Activated CD4-positive, alpha-beta T cell treated with anti-CD3 and anti-CD28 coated beads for 4 hours (primary cell): Measurements from ENCODE around the gene ZNF354C.
"Not testable (repeated sequence)": the region's sequence is repeated elsewhere in the genome, so short reads cannot be mapped to it uniquely, and the experiment has no call there.

Experiments
- DNase-seq, 2 donors: peaks; one replicate each; pipeline ENCODE4 v3.0.0-alpha.2; 2020

The ZNF354C gene

DNA sequence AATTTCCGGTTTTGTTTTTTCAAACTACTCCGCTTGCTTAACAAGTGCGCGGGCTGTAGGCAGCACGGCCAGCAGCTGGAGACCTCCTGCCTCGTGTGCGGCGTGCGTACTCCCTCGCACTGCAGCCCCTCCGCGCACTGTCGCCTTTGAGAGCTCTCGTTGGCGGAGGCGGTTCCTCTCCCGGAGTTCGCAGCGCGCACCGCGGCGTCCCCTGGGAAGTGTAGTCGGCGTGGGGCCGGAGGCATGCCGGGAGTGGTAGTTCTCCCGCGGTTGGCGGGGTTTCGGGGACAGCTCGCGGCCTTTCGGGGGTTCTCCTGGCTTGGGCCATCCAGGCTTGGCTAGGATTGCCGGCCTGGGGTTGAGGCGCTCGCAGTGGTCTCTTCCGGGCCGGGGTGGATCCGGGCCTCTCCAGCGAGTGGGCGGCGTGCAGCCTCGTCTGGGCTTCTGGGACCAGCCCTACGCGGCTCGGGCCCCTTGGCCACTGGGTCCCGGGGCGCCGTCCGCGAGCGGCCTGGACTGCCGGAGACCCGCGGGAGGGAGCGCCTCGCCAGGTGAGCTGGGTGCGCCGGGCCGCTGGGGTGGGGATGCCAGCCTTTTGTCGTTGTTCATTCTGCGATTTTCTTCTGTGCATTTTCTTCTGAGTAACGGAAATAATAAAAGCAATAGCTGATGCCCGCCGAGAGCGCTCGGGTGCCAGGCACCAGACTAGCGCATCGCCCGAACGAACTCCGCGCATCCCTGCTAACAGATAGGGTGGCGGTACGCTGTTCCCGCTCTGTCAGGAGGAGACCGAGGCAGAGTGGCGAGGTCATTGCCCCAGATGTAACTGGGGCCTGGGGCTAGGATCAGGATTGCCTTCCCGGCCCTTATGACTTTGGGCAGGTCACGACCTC lies at the start of gene ZNF354C:
TSS of gene ZNF354C (plus strand) at position 258 of the 893 bp plus-strand sequence. CDS start 1,696 bp downstream, outside the sequence.
- peak; percentile 85 to 87 for DNase-seq

DNA sequence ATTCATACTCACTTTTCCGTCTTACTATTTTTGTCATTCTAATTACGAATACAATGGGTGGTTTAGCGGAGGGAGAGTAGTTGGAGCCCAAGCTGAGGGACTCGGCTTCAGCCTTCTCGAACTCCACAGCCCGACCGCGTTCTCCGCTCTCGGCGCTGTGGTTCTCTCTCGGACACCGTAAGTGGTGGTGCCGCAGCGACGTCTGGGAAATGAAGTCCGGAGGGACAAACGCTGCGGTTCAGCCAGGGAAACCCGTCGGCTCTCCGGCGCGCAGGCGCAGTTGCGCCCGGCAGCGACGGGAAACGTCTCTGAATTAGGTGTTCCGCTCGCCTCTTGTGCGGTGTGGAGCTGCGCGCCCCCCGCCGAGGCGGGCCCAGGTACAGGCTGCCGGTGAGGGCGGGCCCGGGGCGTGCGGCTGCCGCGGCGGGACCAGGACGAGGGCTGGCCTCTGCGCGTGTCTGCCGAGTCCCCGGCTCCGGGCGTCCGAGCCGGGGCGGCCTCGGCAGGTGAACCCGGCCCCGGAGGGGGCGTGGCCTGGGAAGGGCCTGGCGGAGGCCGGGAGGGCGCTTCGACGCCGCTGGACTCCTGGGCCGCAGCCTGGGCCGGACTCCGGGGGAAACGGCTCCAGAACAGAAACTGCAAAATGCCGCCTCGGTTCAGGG lies 36.5 kb upstream of the ZNF354C start, which contains the start of gene ZNF879:
TSS of gene ZNF879 (plus strand) at position 277 of the 662 bp plus-strand sequence. CDS start 1,201 bp downstream, outside the sequence.
- peak; percentile 93 for DNase-seq

DNA sequence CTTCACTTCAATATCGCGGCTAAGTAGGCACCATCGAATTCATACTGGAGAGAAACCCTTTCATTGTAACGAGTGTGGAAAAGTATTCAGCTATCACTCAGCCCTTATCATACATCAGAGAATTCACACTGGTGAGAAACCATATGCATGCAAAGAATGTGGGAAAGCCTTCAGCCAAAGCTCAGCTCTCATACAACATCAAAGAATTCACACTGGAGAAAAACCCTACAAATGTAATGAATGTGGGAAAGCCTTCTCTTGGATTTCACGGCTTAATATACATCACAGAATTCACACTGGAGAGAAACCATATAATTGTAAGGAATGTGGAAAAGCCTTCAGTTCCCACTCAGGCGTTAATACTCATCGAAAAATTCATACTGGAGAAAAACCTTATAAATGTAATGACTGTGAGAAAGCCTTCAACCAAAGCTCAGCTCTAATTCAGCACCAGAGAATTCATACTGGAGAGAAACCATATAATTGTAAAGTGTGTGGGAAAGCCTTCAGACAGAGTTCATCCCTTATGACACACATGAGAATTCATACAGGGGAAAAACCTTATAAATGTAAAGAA lies 27.1 kb upstream of the ZNF354C start:
- DNase-seq: no peak

DNA sequence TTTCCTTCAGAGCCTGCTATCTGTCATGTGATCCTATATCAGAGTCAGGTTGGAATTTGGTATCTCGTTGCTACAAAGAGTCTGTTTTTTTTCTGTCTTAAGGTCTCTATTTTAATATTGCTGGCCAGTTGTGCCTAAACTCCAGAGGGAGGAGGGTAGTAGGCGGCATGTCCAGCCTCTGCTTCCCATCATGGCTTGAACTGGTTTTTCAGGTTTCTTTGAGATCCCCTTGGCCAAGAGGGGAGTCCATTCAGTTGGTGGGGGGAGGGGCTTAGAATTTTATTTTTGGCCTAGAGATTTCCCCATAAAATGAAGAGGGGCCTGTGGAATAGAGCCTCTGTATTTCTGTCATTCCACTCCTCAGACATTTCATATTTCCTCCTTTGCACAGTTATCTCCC lies 15.4 kb upstream of the ZNF354C start:
- DNase-seq: no peak

DNA sequence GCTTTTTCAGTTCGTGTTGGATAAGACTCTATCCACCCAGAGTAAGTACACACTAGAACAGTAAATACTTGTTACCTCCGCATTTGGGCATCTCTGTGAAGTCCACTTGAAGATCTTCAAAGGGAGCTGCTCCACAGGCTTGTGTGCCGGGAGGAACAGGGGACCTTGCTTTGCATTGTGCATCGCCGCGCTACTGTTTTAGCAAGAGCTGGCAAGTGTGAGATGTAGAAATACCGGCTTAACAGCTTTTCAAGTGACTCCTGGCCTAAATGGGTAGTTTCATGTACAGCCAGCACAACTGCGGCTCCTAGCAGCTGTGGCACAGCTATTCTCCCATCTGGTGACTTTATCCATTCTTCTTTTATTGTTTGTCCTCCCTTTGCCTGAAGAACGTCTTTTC lies 8.4 kb upstream of the ZNF354C start:
- DNase-seq: no peak

DNA sequence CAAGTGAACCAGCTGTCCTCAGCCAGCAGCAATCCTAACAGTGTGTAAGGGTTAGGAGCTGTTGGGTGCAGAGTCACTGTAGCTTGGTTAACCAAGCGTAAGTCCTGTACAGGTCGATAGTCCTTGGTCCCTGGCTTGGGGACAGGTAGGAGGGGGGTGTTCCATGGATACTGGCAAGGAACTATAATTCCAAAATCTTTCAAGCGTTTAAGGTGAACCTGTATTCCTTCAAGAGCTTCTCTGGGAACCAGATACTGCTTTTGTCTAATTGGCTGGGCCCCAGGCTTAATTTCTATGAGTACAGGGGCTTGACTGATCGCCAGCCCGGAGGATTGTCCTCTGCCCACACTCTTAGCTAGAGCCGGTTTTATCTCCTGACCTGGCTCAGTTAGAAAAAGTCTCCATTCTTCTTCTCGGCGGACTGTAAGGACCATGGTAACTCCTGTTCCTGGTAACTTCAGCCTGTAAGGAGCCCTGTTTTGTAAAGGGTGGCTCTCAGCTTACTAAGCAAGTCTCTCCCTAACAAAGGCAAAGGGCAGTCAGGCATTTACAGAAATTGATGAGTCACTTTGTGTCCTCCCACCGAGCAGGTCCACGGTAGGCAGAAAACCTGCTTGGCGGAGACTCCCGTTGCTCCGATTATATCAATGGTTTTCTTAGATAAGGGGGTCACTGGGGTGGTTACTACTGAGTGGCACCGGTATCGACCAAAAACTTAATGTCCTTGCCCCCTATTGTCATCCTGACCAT lies 6.0 kb upstream of the ZNF354C start:
- no peak for DNase-seq

DNA sequence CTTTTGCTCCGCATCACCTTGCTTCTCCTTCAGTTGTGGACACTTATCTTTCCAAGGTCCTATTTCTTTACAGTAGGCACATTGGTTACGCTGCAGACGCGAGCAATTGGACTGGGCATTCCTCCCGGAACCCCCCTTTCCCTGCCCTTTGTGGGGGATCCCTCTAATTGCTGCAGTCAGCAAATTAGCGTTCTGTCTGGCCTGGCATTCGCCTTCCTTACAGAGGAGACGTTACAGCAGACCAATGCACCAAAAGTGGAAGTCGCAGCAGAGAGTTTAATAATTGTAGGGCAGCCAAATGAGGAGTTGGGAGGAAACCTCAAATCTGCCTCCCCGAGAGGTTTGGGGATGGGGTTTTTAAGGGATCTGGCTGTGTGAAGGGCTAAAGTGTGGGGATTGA lies 5.3 kb upstream of the ZNF354C start:
- DNase-seq: no peak

DNA sequence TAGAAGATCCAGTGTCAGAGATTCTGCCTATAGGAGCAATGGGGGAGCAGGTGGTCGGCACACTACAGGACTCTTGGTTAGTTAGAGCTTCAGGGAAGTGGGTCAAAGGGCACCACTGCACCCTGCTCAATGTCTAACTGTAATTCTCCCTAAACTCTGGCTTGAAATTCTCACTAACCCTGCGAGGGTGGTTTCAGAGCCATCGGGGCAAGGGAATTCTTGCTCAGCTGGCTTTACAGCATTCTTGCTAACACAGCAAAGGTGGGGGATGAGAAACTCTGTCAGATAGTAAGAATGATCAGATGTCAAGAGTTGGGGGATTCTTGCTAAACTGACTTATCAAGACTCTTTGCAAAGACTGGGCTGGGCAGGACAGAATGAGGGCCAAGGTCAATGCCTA lies 4.7 kb upstream of the ZNF354C start:
- DNase-seq: no peak

DNA sequence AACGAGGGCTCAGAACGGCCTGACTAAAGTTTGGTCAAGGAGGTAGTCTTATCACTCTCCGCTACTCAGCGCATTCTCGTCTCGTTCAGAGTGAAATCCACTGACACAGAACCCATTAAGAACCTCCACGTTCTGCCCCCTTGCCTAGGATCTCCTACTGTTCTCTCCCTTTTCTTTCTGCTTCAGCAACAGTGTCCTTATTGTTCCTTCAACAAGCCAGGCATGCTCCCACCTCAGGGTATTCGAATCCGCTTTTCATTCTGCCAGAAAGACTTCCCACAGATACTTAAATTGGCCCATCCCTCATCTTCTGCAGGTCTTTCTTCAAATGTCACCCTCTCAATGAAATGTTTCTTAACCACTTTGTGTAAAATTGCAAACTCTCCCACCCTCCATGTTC lies 4.3 kb upstream of the ZNF354C start:
- DNase-seq: no peak

DNA sequence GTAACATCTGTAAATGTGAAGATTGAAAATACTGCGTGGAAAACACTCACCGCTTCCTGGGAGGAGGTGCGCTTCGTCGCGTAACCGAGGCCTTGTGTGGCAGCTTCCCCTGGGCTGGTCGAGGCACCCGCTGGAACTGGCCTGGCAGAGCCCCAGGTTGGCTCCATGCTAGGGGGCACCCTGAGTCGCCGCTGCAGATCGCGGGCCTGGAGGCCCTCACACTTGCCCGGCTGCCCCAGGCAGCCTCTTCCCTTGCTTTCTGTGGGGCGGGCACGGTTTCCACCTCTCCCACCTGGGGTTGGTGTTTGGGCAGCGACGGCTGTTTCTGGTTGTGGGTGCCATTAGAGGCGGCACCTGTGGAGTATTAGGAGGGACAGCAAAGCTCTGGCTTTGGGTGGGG lies 852 bp downstream of the ZNF354C start:
- no peak for DNase-seq

DNA sequence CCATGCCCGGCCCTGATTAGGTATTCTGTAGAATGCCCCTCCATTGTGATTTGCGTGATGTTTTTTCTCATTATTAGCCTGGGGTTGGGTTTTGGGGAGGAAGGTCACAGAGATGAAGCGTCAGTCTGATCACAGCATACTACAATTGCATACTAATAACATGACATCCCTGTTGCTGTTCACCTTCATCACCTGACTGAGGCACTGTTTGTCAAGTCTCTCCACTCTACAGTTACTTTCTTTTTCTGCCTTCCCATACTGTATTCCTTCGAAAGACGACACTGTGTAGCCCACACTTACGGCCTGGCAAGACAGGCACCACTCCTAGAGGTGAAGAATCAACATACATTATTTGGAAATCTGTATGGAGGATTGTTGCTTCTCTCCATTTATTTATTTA lies 5.5 kb downstream of the ZNF354C start:
- no peak for DNase-seq

DNA sequence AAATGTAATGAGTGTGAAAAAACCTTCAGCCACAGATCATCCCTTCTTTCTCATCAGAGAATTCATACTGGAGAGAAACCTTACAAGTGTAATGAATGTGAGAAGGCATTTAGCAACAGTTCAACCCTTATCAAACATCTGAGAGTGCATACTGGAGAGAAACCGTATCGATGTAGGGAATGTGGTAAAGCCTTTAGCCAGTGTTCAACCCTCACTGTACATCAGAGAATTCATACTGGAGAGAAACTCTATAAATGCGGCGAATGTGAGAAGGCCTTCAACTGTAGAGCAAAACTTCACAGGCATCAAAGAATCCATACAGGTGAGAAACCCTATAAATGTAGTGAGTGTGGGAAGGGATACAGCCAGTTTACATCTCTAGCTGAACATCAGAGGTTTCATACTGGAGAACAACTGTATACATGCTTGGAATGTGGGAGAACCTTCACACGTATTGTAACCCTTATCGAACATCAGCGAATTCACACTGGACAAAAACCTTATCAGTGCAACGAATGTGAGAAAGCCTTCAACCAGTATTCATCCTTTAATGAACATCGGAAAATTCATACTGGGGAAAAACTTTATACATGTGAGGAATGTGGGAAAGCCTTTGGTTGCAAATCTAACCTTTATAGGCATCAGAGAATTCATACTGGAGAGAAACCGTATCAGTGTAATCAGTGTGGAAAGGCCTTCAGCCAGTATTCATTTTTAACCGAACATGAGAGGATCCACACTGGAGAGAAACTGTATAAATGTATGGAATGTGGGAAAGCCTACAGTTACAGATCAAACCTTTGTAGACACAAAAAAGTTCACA lies 19.2 kb downstream of the ZNF354C start:
- no peak for DNase-seq

DNA sequence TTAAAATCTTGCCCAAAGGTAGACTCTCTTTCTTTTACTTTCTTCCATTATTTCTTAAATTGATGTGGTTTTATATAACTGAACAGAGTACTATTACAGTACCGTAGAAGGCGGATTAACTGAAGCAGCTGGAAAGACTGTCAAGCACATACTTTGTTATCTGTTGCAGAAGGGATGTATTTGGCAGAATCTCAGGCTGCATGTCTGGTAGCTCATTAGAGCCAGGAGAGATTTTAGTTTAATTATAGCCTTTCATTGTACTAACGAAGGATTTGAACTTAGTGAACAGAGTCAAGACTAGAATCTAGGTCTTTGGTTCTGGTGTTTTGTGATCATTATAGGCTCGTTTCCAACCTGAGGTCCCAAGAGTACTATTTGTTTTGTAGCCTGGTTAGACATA lies 20.6 kb downstream of the ZNF354C start:
- no peak for DNase-seq

DNA sequence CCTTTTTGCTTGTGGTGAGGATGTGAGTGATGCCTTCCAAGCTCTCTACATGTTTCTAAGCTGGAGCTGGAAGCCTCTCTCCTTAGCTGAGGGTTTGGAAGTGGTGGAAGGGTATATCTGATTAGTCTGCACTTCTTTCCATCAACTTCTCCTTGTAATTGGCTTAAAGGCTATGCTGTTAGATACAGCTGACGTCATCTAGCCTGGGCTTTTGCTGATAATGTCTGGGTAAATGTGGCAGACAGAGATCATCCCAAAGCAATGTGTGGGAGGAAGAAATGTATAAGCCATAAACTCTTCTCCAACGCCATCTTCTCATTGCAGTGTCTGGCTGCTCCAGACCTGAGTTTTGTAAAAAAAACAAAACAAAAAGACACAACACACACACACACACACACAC lies 29.3 kb downstream of the ZNF354C start:
- no peak for DNase-seq

DNA sequence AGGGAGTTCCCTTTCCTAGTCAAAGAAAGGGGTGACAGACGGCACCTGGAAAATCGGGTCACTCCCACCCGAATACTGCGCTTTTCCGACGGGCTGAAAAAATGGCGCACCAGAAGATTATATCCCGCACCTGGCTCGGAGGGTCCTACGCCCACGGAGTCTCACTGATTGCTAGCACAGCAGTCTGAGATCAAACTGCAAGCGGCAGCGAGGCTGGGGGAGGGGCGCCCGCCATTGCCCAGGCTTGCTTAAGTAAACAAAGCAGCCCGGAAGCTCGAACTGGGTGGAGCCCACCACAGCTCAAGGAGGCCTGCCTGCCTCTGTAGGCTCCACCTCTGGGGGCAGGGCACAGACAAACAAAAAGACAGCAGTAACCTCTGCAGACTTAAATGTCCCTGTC lies 41.1 kb downstream of the ZNF354C start:
- not testable (repeated sequence) for DNase-seq

DNA sequence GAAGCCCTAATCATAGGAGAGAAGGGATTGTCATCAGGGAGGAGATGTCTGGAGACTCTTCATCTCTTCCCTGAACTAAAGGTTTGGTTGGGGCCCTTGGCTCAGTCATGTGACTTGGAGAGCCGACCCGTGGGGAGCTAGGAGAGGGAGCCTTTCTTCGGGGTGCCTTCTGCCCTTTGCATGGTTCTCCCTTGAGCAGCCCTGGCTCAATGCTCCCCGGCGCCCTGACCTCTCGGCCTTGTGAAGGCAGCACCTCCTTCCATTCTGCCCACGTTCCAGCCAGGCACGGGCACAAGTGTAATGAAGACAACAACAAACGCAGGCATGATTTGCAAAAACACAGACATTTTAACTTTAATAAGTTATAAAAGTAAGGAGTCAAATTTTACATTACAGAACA lies 50.4 kb downstream of the ZNF354C start:
- DNase-seq: no peak

DNA sequence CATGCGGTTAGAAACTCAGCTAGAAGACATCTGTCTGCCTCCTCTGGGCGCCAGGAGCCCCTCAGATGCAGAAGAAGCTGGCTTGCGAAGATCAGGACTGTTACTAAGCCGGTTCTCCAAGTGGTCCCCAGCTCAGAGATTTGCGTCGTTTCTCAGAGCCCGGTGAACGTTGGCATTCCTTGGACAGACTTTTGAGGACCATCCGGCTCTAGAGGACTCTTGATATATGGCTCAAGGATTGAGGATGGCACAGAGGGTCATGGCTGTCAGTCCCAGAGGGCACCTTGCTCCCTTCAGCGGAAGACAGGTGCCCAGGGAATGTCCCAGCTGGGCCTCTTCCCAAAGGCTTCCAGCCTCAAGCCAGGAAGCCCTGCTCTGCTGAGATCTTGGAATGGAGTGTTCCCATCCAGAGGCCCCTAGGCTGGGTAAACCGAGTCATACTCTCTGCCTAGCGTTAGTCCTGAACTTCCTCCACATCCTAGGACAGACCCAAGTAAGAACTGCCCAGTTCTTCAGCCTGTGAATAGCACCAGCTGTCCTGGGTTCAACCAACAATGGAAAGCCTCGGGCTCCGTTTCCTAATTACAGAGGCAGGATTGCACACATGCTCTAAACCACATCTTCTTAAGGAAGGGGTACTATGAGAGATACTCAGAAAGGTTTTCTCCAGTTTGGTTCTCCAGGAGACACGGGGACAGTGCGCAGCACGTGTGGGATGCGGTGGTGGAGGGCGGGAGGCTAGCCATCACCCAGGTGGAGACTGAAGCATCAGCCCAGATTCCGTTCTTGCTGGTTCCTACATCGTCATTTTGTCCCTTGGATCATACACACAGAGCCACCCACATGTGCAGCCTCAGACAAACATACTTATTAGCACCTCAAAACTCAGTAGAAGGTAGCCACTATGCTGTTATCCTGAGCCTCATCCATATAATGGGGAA lies 51.4 kb downstream of the ZNF354C start:
- no peak for DNase-seq

DNA sequence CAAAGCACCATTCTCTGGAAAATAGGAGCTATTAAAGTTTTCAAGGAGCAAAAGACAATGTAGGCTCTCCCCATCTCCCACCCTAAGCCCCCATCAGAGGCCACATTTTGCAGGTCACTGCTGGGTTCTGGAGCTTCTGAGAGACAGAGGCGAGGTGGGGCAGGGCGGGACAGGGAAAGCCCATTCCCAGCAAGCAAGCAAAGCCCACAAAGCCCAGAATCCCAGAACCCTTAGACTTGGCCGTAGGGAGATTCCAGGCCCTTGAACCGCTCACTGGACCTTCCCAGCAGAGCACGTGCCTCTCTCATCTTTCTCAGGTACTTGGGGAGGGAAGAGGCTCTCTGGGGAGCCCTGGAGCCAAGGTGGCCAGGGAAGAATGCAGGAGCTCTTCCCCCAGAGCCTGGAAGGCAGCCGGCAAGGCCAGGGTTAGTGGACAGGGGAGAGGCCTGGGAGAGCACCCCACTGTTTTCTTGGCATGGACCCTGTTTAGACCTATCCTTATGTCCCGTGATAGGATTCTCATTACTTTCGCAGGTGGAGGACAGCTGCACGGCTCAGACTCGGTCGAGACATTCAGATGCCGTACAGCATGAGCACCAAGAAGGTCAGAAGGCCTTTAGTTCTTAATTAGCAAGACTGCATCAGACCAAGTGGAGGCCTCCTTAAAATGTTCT lies 52.4 kb downstream of the ZNF354C start:
- no peak for DNase-seq

DNA sequence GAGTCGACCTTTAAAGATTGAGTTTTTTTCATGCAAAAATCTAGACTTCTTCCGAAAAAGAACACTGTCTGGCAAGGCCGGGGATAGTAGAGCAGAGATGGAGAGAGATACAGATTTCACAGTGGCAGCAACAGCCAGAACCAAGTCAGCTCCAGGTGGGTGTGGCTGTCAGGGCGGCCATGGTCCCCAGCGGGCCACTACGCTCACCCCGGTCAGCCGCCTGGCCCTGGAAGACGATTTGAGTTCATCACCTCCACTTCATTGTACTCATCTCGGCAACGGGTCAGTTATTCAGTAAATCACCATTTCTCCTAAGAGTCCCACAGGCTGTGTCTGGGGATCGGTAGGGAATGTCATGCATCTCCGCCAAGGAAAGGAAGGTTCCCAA lies 53.0 kb downstream of the ZNF354C start:
- no peak for DNase-seq

DNA sequence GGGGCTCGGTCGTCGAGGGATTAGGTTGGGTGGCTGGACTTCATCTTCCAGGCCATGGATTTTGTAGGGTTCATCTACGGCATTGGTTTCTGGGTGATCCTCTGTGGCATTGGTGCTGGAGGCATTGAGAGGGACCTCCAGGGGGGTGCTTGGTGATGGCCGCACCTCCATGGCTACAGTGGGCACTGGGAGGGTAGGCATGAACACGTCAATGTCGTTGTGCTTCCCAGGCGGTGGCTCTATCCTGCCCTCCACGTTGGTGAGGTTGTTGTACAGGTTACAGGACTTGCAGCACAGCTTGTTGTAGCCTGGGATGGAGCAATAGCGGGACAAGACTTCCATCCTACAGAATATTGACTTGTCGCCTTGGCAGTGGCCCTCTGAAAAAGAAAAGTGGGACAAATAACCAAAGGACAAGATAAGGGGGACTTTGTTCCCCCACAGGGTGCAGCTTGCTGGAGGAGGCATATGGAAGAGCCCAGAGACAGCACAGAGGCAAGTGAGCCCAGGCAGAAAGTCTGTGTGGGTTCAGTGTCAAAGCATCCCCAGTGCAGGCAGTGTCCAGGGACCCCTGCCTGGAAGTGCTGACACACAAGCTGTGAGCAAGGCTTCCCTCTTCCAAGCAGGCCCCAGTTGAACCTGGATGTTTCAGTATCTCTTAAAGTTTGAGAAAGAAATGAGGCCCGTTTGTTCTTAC lies 53.9 kb downstream of the ZNF354C start:
- DNase-seq: no peak
